RPMI8226 (cell line): ENCODE measurements around the gene SLC13A4.
"Not testable (repeated sequence)": the region's sequence is repeated elsewhere in the genome, so short reads cannot be mapped to it uniquely, and the experiment has no call there.

Source experiments
- DNase-seq: peaks from one replicate; pipeline ENCODE4 v3.0.0-alpha.2; 2015

The SLC13A4 gene

DNA sequence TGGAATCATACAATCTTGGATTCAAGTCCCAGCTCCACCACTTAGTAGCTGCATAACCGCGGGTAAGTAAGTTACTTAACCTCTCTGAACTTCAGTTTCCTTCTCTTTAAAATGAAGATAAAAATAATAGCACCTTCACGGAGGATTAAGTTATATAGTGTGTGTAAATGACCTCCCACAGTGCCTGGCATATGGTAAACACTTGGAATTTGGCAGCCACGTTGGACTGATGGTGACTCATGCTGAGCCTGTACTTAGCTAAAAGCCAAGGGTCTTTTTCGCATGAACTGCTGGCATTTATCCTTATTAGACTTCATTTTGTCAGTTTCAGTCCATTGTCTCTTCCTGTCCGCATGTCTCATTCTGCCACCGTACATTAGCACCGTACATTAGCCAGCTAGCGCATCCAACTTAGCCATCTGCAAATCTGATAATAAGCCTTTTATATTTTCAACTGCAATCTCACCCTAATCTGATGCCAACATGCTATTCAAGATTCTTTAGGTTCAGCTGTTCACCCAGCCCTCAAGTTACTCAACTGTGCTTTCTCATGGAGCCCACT, 11.2 kb downstream of the SLC13A4 start:
- DNase-seq, result no peak

DNA sequence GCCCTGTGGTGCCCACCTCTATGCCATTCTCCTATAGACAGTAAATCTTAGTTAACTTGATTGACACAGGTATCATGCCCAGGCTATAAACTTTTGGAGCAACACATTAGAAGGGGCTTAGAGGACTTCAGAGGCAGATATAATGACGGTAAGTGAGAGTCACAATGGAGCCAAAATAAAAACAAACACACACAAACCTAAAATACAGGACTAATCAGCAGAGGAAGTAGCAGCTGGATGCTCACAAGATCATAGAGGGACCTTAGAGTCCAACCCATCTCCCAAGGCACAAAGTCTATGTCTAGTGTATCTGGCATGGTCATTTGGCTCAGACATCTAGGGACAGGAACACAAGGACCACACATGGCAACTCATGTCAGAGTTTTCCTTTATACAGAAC, 12.3 kb downstream of the SLC13A4 start:
- DNase-seq, result no peak

DNA sequence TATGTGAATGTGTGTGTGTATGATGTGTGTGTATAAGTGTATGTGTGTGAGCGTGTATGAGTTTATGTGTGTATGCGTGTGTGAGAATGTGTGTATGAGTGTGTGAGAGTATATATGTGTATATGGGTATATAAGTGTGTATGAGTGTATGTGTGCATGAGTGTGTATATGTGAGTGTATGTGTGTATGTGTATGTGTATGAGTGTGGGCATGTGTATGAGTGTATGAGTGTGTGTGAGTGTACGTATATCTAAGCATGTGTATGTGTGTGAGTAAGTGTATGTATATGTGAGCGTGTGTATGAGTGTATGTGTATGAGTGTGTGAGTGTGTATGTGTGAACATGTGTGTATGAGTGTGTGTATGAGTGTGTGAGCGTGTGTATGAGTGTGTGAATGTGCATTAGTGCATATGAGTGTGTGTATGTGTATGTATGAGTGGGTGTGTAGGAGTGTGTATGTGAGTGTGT, 12.9 kb downstream of the SLC13A4 start:
- no peak for DNase-seq

DNA sequence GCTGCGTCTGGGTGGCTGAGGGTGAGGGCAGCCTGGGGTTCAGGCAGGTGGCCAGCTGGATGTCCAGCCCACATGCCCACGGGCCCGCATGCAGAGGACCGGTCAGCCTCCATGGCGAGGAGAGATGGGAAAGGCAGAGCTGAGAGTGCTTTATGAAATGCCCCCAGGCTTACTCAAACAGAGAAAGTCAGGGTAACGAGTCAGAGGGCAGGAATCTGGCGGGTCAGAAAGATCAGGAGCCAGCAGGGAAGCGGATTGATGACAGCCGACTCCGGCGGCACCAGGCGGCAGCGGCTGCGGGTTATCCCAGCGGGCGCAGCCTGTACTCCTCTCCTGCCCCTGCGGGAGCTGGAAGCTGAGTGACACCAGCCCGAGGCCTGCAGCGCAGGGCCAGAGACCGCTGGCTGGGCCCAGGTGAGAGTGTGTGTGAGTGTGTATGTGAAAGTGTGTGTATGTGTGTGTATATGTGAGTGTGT, 13.4 kb downstream of the SLC13A4 start:
- DNase-seq, result no peak

DNA sequence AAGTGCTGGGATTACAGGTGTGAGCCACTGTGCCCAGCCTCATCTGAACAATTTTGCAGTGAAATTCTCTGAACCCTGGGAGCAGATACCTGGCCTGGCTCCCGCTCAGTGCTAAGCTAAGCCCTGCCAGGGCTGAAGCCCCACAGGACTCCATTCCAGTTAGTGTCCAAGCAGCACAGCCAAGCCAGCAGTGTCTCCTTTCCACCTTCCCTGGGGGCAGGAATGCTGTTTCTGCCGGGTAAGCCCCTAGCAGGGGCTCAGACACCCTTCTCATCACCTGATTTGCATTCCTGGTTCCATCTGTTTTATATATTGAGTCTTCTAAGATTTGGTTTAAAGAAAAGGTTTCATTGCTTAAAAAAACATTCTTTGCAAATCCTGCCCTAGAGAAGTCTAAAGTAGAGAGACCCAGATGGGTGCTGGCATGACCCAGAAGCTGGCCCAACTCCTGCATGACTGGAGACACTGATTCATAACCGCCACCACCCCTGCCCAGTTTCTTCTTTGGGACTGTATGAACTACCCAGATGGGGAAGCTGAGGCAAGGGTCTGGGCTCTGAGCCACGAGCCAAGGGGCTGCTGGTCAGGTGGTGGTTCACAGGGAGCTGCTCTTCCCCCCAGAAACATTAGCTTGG, 14.0 kb downstream of the SLC13A4 start:
- no peak for DNase-seq

DNA sequence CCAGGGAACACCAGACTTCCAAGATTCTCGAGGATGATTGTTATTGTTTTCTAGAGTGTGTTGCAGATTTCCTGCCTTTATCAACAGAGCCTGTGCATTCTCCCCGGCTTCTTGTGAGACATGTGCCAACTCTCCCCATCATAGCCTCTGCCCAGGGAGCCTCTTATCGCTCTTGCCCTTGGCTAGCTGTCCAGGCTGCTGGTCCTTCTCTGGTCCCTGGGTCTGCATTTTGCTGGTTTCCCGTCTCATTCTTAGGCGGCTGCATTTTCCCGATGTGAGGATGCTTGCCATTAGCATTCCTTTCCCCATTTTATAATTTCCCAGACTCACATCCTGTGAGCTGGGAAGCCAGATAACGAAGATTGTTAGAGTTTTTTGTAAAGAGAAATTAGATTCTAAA, 15.2 kb downstream of the SLC13A4 start:
- no peak for DNase-seq

DNA sequence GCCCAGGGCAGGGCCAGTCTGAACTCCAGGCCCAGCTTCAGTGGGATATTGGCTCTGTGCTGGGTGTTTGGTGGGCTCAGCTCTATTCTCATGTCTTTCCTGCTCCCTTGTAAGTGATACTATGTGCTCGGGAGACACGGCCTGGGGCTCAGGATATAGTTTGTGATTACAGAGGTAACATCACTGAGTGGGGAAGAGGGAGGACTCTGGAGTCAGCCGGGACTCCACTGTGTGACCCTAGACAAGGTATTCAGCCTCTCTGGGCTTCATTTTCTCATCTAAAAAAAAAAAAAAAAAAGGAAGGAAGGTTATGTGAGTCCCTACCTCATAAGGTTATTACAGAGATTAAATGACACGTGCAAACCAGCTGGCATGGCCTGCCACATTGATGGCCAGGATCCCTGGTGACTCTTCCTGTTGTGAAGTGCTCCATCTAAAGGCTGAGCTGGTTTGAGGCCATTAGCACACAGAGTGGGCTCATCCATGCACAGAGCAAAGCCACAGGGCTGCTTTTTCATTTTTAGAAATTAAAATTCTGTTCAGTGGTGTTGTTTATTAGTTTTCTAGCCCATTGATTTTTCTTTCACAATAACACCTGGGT, 15.7 kb downstream of the SLC13A4 start:
- DNase-seq, result no peak

DNA sequence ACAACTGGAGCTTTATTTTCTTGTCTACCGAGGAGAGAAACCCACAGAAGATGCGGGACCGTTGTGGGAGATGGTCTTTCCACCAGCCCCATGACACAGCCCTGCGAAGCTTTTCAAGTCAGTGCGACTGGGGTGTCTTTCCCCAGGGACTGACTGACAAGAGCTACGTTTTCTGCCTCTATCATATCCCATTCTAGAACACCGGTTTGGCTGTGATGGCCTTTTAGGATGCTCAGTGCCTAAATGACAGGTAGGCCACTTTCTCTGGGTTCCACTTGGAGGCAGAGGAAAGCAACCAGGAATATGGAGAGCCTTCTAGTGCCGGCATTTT, 16.9 kb downstream of the SLC13A4 start:
- no peak for DNase-seq

DNA sequence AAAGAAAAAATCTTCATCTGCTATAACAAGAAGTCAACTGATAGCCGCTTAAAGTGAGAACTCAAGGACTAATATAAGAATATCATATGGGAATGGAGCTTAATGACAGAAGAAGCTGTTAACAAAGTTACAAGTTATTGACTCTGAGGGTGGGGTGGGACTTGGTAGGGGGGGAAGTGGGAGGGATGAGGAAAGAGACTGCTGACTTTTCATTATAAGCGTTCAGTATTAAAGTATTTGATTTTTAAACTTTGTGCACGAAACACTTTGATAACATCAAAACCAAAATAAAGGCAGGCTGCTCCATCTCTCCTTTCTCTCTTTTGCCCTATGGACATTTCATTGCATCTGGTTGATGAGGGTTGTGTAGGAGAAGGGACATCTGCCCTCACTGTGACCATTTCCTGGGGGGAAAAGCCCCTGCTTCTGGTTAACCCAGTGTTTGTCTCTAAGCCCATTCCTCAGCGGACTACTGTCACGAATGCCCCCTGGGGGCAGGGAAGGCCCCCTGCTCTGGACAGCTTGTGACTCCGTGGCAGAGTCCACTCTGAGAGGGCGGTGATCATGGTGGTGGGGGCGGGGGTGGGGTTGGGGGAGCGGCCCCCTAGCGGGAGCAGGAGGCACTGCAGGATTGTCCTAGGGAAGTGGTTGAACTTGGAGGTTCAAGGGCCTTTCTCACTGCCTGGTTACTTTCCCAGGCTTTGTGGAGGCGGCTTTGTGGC, 17.4 kb downstream of the SLC13A4 start:
- peak; percentile 24 for DNase-seq

DNA sequence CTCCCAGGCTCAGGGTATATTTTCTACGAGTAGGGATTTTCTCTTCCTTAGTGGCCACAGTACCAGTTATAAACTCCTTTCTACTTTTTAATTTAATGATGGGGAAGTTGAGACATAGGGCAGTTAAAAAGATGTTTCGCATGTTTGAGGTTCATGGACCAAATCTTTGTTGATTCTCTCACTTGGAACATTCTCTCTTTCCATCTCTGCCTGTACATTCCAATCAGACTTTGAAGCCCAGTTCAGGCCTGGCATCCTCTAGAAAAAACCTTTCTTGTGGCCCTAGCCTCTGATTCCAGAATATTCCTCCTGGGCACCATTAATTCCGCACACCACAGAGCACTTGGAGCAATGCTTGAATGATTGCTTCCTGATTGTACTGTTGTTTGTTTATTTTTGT, 18.5 kb downstream of the SLC13A4 start:
- DNase-seq, result no peak

DNA sequence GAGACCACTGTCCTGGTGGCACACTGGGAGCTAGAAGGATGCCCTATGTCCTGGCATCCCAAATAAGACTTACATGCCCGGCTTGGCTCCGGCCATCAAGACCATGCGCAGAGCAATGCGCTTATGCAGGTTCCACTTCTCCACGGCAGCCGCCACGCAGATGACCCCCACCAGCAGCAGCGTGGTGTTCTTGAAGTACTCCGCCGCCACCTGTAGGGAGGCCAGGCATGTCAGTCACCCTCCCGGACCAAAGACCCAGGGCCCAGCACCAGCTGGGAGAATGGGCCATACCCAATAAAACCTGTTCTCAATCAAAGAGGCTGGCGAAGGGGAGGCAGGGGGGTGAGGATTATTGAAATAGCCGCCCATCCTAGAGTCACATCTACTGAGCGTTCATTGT, 19.9 kb downstream of the SLC13A4 start:
- no peak for DNase-seq

DNA sequence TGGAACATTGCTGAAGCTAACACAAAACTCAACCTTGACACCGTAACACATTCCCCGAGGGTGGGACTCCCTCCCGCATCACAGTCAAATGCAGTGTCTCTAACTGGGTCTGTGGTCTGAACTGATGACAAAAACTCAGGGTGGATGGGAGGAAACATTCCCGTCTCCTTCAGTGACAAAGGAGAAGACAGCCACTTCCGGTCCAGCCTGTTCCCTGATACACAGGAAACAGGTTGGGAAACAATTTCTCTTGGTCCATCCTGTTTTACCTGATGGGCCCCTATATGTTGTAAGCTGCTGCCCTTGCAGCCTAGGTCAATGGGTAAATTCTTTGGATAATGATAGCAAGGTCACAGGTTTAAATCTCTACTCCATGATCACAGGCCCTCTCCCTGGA, 20.4 kb downstream of the SLC13A4 start:
- no peak for DNase-seq

DNA sequence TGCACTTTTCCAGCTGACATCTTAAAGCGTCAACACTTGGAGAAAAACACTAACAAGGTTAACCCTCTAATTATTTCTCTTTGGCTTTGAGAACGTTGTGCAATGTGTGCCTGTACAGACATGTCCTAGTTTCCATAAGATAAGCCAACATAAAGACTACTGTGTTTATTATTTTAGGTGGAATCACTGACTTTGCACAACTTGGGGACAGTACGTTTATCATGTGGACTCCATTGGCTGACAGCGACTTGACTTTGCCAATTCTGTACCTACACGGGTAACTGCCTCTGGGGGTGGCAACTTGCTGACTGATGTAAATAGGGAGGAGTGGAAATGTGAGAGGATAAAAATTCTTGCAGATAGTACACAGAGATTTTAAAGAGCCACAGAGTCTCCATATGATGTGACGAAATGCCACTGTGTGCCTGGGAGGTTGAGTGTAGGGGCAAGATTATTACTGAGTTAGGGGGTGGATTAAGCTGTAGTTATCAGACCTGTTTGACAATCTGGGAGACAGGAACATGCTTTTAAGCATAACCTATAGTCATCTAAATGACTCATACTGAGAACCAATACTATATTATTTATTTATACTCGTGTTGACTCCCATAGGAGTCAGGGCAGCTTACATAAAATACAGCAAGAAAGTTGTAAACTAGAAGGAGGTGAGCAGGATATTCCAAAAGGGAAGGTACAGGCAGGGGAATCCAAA, 21.0 kb downstream of the SLC13A4 start:
- no peak for DNase-seq

DNA sequence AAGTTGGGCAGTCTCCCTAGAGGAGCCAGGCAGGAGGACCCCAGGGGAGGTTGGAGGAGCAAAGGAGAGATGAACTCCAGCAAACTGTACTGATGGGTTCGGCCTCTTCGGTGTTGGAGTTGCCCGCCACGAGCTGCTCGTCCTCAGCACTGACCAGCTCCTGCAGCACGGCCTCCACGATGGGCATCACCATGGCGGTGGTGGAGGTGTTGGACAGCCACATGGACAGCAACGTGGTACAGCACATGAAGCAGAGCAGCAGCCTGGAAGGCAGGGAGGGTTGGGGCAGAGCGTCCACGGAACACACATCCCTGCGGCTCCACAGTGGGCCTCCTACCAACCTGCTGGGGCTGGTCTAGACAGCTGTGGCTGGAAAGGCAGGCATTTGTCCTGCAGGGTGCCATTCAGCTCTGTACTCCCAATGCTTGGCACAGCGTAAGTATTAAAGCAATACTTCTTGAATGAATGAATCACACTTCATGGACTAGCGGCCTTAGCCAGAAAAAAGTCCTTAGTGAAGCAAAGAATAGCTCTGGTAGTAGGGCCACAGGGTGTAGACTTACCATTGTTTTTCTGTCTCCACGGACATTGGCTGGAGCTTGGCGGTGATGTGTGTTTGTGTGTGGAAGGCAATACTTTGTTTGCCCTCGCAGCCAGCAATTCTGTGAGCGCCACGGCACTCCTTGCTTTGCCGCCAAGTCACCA, 21.8 kb downstream of the SLC13A4 start:
- DNase-seq, result no peak

DNA sequence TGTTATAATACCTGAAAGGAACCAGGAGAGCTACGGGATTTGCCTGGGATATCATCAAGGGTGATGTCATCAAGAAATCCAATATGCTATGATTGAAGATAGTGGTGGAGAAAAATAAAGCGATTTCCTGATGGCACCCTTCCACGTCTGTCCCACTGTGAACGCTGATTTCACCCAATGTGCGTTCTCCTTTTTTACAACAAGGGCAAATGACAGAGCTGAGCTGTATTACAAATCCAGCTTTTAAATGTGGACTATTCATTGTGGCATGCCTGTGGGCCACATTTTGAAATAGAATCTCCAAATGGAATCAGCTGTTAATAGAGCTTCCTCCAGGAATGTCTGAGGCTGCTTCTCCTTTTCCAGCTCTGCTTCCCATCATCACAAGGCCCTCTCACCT, 23.3 kb downstream of the SLC13A4 start:
- no peak for DNase-seq

DNA sequence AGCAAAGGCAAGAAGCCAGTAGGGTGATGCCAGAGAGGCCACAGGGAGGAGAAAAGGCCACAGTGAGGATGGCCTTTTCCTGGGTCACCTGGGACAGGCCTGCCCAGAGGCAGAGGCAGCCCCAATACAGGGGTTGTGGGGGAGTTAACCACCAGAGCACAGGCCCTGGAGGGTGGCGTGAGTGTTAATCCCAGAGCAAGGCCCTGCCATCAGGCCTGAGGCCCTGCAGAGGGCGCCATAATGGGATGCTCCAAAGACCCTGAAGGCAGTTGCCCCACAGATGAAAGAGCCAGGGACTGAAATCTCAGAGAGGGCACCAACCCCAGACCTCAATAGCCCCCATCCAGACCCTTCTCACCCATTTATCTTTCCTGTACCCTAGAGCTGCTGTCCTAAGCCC, 23.9 kb downstream of the SLC13A4 start:
- no peak for DNase-seq

DNA sequence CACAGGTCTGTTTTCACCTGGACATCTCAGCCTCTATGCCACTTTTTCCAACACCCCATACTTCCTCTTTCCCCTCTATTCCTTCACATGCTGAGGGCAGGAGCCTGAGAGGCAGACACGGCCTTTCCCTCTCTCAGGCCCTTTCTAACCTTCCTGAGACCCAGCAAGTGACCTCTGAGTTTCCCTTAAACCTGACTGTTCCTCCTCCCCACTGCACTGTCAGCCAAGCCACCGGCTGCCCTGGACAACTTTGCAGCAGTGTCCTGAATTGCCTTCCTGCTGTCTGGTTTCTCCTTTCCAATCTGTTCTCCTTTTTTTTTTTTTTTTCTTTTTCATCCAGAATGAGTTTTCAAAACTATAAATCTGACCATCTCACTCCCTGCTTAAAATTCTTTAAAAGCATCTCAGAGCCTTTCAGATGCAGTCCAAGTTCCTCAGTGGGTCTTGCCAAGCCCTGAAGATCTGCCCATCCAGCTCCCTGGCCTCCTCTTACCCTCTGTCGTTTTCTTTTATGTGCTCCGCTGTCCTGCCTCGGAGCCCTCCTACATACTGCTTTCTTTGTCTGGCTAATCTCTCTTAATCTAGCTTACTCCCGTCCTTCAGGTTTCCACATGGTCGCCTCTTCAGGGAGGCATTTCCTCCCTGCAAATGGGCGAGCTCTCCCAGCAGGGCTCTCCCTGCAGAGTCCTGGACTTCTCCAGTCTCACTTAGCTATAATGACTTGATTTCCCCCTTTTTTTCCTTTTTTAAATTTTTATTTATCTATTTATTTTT, 30.5 kb downstream of the SLC13A4 start:
- no peak for DNase-seq

DNA sequence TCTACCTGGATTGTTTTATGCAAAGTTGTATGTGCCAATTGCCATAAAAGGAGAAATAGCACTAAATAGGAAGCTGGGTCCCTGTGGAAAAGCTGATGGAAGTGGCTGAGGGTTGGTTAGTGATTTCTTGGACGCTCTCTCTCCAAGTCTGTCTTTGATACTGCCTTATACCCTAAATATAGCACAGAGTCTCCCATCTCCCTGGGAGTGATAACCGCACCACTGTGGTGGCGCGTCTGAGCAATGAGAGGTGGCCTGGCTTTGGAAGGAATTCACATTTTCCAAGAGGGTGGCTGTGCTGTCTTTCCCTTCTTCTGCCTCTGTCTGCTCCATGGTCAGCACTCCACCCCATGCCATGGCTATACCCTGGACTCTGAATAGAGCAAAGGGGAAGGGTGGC, 34.4 kb downstream of the SLC13A4 start:
- DNase-seq, result no peak

DNA sequence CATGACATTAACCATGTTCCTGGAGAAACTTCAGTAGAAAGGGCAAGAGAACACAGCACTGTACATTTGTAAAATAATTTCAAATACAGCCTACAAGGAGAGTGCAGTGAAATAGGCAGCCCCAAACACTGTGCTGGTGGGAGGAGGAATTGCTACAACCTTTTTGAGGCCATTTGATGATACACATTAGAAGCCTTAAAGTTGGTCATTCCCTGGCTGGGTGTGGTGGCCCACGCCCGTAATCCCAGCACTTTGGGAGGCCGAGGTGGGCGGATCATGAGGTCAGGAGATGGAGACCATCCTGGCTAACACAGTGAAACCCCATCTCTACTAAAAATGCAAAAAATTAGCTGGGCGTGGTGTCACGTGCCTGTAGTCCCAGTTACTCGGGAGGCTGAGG, 35.4 kb downstream of the SLC13A4 start:
- DNase-seq, result not testable (repeated sequence)

DNA sequence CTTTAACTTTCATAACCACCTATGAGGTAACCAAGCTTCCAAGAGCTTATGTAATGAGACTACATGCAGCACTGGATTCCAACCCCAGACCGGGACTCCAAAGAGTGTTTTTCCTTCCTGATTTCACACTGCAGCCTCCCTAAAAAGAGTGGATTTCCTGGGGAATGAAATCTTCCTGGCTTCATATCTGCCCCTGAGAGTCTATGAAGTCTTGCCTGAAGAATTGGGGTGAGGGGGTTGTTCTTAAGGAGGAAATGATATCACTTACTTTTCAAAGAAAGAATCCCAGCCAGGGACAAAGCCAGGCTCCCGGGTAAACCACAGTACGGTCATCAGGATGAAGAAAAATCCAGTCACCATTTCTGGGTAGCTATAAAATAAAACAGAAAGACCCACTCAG, 35.9 kb downstream of the SLC13A4 start:
- DNase-seq, result no peak

DNA sequence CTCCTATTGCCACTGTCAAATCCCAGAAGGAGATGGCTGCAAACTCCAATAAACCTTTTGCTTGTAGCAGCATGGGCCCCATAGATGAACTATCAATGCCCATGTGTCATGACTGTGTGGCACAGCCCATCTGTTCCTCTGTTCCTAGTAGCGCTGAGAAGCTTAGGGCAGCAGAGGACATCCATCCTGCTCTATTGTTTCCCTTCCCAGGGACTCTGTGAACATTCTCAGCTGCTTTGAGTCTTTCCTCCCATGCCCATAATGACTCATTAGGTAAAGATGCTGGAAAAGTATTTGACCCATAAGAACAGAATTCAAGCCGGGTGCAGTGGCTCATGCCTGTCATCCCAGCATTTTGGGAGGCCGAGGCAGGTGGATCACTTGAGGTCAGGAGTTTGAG, 37.4 kb downstream of the SLC13A4 start:
- DNase-seq, result no peak

DNA sequence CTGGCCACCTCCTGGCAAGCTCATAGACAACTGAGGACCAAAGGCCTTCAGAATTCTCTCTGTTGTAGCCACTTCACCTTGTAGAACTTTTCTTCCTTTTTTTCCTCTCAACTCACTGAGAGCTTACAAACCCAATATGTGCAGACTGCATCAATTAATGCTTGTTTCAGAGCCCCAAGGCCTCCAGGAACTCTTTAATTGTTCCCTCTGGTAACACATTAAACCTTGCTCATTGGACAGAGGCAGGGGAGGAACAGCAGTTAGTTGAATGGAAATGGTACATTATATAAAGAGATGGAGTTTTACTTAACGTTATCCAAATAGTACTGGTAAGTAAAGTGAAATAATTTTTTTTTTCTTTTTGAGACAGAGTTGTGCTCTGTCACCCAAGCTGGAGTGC, 40.5 kb downstream of the SLC13A4 start:
- DNase-seq, result no peak
